Cardiac muscle cell (in vitro differentiated cells and primary cell): ENCODE data around the gene SKIL. TPM values are rescaled to one million over a fixed set of nuclear protein-coding genes. Genes with fewer than 3 reads are reported as not detected.
A peak's percentile ranks its signal among the peaks of the same experiment; 100 is the strongest.

Experiments used
- DNase-seq, 2 donors: peaks; one replicate each; pipeline versions ENCODE4 v3.0.0 to v3.0.0-alpha.2; 2010 to 2017; ENCODE audit warnings: low read depth in 1 of 2, low spot score in 1 of 2
- H3K27ac ChIP-seq: fragments of 200-600 bp; sonication (generic); 2 replicates; pipeline ENCODE4 v1.5.1; 2016
- H3K27me3 ChIP-seq: fragments of 200-600 bp; sonication (generic); 2 replicates; pipeline ENCODE4 v1.6.0; 2016; ENCODE audit warnings: control low read depth
- H3K36me3 ChIP-seq: fragments of 200-600 bp; sonication (generic); 2 replicates; pipeline ENCODE4 v1.5.1; 2016; ENCODE audit warnings: control low read depth
- H3K4me1 ChIP-seq: fragments of 200-600 bp; sonication (generic); 2 replicates; pipeline ENCODE4 v1.8.1; 2017; ENCODE audit warnings: low read depth, mild to moderate bottlenecking, mixed run types
- H3K4me3 ChIP-seq: fragments of 200-600 bp; sonication (generic); 2 replicates; pipeline ENCODE4 v1.5.1; 2016; ENCODE audit warnings: mild to moderate bottlenecking
- H3K9me3 ChIP-seq: fragments of 200-600 bp; sonication (generic); 2 replicates; pipeline ENCODE4 v1.5.1; 2017; ENCODE audit warnings: low read depth, mild to moderate bottlenecking, control low read depth
- CTCF ChIP-seq: IDR thresholded peaks from 2 replicates; pipeline ENCODE4 v1.5.1; 2012; ENCODE audit warnings: low read depth, mild to moderate bottlenecking, low read length
- polyA plus RNA-seq: library from polyadenylated mRNA; unstranded; fragments of >200 nt; fragmentation: Nextera tagmentation; extraction: Ambion mirVana; gene quantifications from 2 replicates; pipeline ENCODE4 v1.2.1, GENCODE V29; 2016
- total RNA-seq: library from RNA; depleted of rRNA; stranded (reverse); fragments of >200 nt; gene quantifications from 2 replicates; pipeline ENCODE4 v1.2.3, GENCODE V29; 2016

Gene SKIL
- total and polyA plus RNA-seq, 2 experiments from 2014 or later, result 11.9 to 42.8 TPM

- Histone ChIP-seq H3K4me1 (no peaks in the 10 kb centered on the region), H3K27ac (no peak overlapping the region), H3K27me3 (no peaks in the 10 kb centered on the region), H3K36me3 (no peaks in the 10 kb centered on the region), H3K9me3 (no peaks in the 10 kb centered on the region), H3K4me3 (no peak overlapping the region)
- TF ChIP-seq CTCF, result no peak
- DNase-seq, result no peak
Observed at GRCh38 chr3:170428095-170428494, 70.6 kb downstream of the SKIL start.

- no peak overlapping the region for H3K27ac ChIP-seq
- H3K4me1 ChIP-seq, result no peaks in the 10 kb centered on the region
- H3K27me3 ChIP-seq, result no peaks in the 10 kb centered on the region
- H3K9me3 ChIP-seq, result no peaks in the 10 kb centered on the region
- H3K36me3 ChIP-seq, result no peaks in the 10 kb centered on the region
- no peak overlapping the region for H3K4me3 ChIP-seq
- peak in 1 of 2 donors; percentile 74 for DNase-seq
- TF ChIP-seq CTCF, result no peak
Observed at GRCh38 chr3:170429050-170429449, 71.5 kb downstream of the SKIL start.

- H3K9me3 ChIP-seq, result no peaks in the 10 kb centered on the region
- no peak for DNase-seq
- no peaks in the 10 kb centered on the region for H3K27me3 ChIP-seq
- no peak overlapping the region for H3K27ac ChIP-seq
- no peaks in the 10 kb centered on the region for H3K4me1 ChIP-seq
- H3K36me3 ChIP-seq, result no peaks in the 10 kb centered on the region
- no peak overlapping the region for H3K4me3 ChIP-seq
- TF ChIP-seq CTCF, result no peak
Observed at GRCh38 chr3:170431054-170431453, 73.5 kb downstream of the SKIL start.

GRCh38 chr3:170432416-170432815 lies 74.9 kb downstream of the SKIL start:
- H3K27me3 ChIP-seq, result no peaks in the 10 kb centered on the region
- H3K36me3 ChIP-seq, result no peaks in the 10 kb centered on the region
- TF ChIP-seq CTCF, result no peak
- no peak for DNase-seq
- H3K9me3 ChIP-seq, result no peaks in the 10 kb centered on the region
- H3K27ac ChIP-seq, result no peak overlapping the region
- H3K4me3 ChIP-seq, result no peak overlapping the region
- no peaks in the 10 kb centered on the region for H3K4me1 ChIP-seq

GRCh38 chr3:170436697-170437096 lies 79.2 kb downstream of the SKIL start:
- Histone ChIP-seq H3K27ac (no peak overlapping the region), H3K9me3 (no peaks in the 10 kb centered on the region), H3K4me1 (no peaks in the 10 kb centered on the region), H3K4me3 (no peak overlapping the region), H3K36me3 (no peaks in the 10 kb centered on the region), H3K27me3 (no peaks in the 10 kb centered on the region)
- TF ChIP-seq CTCF, result no peak
- DNase-seq, result no peak

GRCh38 chr3:170437176-170437575 lies 79.7 kb downstream of the SKIL start:
- Histone ChIP-seq H3K4me1 (no peaks in the 10 kb centered on the region), H3K36me3 (no peaks in the 10 kb centered on the region), H3K27ac (no peak overlapping the region), H3K27me3 (no peaks in the 10 kb centered on the region), H3K9me3 (no peaks in the 10 kb centered on the region), H3K4me3 (no peak overlapping the region)
- DNase-seq, result no peak
- no peak for TF ChIP-seq CTCF
